GM18526 (cell line): Measurements from ENCODE around the gene C2.

ENCODE experiments used
- POLR2A ChIP-seq: IDR thresholded peaks from 3 replicates; pipeline ENCODE4 v1.6.1; 2011; ENCODE audit not compliant: insufficient read length; ENCODE audit errors: extremely low read depth

Gene C2

DNA sequence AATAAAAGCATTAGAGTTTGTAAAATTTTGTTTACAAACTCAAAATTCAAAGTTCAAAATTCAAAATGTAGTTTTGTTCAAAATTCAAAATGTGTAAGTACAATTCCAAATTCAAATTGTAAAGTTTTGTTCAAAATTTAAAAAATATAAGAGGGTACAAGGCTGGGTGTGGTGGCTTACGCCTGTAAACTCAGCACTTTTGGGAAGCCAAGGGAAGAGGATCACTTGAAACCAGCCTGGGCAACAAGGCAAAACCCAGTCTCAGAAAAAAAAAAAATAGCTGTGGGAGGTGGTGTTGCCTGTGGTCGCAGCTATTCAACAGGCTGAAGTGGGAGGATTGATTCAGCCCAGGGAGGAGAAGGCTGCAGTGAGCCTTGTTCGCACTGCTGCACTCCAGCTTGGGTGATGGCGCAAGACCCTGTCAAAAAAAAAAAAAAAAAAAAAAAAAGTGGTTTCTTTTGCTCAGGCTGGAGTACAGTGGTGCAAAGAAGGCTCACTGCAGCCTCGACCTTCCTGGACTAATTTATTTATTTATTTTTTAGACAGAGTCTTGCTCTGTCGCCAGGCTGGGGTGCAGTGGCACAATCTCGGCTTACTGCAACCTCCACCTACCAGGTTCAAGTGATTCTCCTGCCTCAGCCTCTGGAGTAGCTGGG is 20.2 kb upstream of the C2 start:
- TF ChIP-seq POLR2A: no peak

DNA sequence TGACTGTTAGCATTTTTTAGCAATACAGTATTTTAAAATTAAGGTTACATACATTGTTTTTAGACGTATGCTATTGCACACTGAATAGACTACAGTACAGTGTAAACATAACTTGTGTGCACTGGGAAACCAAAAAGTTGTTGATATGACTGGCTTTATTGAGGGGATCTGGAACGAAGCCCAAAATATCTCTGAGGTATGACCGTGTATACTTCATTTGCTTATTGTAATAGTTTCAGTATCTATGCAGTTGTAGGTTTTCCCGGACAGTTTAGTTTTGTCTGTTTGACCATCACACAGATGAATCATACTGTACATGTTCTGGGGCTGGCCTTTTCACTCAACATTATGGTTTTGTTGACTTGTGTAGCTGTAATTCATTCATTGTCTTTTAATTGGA is 18.7 kb upstream of the C2 start:
- TF ChIP-seq POLR2A: no peak

DNA sequence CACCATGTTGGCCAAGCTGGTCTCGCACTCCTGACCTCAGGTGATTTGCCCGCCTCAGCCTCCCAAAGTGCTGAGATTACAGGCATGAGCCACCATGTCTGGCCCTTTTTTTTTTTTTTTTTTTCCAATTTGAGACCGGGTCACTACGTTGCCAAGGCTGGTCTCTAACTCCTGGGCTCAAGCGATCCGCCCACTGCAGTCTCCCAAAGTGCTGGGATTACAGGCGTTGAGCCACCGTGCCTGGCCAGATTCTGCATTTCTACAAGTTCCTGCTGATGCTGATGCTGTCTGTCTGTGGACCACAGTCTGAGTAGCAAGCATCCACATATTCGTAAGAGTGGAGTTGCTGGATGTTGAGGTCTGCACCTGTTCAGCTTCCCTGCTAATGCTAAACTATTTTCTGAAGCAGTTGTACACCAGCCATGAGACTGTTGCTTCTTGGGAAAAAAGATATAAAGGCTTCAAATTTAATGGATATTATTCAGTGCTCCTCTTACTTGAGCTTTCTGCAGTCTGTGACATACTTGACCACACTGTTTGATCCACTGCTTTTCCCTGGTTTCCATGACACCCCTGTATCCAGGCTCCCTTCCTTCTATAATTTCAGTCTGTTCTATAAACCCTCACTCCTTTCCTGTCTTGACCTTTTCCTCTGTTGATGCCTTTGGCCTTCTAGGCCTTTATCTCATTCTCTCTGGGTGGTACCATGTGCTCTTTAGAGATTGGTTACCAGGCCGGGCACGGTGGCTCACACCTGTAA is 15.5 kb upstream of the C2 start:
- no peak for TF ChIP-seq POLR2A

DNA sequence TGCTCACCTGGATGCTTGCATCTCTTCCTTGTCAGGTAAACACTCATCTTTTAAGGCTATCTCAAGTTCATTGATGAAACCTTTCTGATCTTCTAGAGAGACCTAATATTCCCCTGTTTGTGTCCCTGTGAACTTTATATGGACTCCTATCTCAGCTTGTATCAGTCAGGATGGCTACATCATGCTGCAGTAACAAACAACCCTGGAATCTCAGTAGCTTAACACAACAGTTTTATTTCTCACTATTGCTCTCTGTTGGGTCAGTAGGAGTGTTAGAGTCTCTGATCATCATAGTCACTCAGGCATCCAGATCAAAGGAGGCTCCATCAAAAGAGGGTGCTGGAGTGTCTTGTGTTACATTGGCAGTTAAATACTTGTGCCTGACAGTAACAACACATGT is 12.2 kb upstream of the C2 start:
- TF ChIP-seq POLR2A: no peak

DNA sequence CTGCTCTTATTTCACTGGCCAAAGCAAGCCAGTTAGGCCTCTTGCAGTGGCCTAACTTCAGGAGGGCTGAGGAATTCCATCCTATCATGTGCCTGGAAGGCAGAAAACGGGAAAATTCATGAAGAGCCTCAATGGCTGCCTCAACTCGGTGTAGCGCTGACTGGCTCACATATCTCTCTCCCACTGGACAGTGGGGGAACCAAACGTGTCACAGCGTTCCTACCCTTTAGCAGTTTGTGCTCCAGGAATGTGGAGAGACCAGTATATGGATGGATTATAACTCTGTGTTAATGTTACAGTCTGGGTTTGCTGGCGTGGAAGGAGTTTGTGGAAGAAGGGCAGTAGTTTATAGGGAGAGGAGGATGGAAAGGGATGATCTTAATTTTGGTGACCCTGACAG is 11.8 kb upstream of the C2 start:
- TF ChIP-seq POLR2A: no peak

DNA sequence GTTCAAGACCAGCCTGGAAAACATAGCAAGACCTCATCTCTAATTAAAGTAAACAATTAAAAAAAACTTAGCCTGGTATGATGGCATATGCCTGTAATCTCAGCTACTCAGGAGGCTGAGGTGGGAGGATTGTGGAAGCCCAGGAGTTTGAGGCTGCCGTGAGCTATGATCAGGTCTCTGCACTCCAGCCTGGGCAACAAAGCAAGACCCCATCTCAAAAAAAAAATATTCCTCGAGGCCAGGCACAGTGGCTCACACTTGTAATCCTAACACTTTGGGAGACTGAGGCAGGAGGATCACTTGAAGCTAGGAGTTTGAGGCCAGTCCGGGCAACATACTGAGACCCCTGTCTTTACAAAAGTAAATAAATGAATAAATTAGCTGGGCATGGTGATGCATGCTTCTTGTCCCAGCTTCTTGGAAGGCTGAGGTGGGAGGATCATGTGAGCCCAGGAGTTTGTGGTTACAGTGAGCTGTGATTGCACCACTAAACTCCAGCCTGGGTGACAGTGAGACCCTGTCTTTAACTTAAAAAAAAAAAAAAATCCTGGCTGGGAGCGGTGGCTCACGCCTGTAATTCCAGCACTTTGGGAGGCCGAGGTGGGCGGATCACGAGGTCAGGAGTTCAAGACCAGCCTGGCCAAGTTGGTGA is 9.3 kb upstream of the C2 start:
- TF ChIP-seq POLR2A: no peak

DNA sequence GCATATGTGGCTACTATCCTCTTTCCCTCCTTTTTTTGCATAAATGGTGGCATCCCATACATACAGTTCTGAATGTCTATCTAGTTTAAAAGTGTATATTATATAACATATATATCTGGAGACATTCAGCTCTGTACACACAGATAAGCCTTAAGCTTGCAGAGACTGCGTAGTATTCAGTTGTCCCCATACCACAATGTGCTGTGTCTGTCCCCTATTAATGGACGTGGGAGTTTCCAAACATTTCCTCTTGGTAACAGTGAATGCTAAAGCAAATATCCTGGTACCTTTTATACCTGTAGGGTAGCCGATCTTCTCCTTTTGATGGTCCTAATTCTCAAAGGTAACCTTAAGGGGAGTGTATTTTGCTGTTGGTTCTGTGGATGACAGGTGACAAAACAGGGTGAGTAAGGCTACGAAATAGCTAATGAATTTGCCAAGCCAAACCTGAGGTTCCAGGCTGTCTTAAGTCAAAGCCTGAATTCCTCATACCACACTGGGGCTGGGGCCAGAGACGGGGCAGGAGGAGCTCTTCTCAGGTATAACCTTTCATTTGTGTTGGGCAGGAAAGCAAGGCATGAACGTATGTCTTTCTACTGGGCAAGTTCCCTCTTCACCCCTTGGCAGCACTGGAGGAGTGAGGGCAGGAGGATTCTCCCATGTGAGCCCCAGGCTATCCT is 7.8 kb upstream of the C2 start:
- no peak for TF ChIP-seq POLR2A

DNA sequence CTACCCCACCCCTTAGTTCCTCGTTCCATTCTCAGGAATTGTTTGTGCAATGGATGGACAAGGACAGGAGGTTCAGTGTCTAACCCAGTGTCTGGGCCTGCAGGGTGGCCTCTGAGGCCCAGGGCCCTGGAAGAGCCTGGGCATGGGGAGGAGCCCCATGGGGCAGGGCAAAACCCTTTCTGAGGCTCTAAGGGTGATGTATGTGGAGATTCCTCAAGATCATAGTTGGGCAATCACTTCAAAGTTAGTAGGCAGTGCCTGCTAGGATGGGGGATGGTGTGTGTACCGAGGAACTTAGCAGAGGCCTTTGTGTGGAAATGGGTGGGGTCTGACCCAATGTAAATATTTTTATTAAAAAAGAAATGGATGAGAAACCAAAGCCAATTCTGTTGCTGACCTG is 6.7 kb upstream of the C2 start:
- TF ChIP-seq POLR2A: no peak

DNA sequence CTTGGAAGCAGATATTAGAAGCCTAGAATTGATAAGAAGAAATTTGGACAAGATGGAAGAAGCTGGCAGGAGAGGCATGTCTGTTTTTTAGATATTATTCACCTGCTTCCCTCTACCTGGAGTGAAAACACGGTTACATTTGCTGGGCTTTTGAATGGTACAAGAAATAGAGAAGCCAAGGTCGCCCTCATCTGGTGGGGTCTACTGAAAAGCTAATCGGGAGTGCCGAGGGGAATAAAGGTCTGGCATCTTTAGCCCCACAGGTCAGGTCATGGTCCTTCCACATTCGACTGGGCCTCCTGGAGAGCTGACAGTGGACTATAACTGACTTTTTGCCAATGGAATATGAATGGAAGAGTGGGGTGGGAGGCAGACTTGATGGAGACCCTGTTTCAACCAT is 4.6 kb upstream of the C2 start:
- no peak for TF ChIP-seq POLR2A

DNA sequence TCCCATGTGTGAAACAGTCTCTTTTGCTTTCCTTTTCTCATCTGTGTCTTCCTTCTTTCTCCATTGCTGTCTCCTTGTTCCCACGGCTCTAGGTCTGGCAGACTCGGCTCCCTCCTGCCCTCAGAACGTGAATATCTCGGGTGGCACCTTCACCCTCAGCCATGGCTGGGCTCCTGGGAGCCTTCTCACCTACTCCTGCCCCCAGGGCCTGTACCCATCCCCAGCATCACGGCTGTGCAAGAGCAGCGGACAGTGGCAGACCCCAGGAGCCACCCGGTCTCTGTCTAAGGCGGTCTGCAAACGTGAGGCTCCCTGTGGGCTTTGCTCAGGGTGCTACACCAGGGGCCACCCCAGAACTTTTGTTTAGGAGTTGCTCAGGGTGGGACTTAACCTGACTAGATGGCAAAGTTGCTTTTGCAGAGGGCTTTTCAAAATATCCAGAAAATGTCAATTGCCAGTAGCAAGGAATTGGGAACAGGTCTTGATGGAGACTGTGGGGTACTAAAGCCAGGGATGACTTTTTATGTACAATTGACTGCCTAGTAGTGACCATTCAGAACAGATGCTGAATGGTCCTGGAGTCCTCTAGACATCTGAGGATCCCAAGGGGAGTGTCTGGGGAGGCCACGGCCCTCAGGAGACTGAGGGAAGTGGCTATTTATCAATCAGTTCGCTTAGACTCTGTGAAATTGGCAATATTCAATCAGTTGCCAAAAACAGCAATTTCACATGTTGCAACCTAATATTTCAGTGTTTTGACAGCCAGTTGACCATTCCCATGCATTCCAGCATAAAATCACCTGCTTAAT is 550 bp downstream of the C2 start:
- TF ChIP-seq POLR2A: no peak

DNA sequence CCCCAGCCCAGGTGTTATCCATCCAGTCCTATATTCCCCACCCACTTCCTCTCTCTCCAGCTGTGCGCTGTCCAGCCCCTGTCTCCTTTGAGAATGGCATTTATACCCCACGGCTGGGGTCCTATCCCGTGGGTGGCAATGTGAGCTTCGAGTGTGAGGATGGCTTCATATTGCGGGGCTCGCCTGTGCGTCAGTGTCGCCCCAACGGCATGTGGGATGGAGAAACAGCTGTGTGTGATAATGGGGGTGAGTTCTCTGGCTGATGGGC is 1.1 kb downstream of the C2 start:
- TF ChIP-seq POLR2A: no peak

DNA sequence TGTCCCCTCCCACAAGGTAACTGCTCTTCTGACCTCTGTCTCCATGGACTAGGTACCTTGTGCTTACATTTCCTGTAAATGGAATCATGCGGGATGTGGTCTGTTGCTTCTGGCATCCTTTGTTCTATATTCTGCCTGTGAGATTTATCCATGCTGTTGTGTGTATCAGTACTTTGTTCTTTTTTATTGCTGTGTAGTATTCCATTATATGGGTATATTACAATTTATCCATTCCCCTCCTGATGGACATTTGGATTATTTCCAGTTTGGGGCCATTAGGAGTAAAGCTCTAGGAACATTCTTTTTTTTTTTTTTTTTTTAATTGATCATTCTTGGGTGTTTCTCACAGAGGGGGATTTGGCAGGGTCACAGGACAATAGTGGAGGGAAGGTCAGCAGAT is 3.4 kb downstream of the C2 start:
- no peak for TF ChIP-seq POLR2A

DNA sequence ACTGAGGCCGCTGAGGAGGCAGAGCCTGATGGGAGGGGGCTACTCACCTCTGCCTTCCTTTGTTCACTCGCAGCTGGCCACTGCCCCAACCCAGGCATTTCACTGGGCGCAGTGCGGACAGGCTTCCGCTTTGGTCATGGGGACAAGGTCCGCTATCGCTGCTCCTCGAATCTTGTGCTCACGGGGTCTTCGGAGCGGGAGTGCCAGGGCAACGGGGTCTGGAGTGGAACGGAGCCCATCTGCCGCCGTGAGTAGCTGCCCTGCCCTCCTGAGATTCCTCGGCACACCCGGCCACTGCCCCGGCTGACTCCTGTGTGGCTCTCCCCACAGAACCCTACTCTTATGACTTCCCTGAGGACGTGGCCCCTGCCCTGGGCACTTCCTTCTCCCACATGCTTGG is 6.0 kb downstream of the C2 start:
- TF ChIP-seq POLR2A: no peak

DNA sequence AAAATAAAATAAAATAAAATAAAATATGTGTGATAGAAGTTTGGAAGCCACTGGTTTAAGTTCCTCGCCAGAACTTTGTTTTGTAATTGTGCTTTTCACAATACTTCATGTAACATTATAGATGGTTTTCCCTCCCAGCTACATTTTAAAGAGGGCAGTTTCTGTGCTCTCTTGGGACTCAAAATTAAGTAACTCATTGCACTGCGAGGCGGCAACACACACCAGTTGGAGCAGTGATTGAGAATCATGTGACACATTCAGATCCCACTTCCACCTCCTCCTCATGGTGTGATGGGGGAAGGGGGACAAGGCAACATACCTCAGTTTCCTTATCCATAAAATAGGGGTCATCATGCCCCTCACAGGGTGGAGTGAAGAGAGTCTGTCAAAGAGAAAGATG is 7.5 kb downstream of the C2 start:
- TF ChIP-seq POLR2A: no peak

DNA sequence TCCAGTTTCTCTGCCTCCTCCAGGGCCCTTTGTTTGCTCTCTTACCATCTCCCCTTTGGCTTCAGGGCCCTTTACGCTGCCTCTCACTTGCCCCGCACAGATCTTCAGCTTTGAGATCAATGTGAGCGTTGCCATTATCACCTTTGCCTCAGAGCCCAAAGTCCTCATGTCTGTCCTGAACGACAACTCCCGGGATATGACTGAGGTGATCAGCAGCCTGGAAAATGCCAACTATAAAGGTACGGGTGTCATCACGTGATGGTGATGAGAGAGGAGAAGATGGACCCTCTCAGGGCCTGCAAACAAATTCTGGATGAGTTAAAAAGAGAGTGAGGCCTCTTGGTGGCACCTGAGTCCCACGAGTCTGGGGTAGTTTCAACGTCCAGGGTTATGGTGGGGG is 8.3 kb downstream of the C2 start:
- no peak for TF ChIP-seq POLR2A

DNA sequence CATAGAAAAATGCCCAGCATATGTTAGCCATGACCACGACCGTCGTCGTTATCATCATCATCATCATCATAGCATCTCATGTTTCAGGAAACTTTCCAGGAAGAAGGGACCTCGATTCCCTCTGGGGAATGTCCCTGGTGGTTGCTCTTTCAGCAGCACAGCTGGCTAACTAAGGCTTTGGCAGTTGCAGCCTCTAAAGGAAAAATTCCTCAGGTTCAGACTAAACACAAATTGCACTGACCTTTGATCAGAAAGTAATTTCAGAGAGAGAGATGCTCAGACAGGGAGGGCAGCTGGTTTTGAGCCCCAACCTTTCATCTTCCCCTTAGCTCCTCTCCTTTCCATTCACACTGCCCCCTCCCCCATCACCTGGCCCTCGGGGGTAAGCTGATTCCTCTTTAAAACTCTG is 12.7 kb downstream of the C2 start:
- no peak for TF ChIP-seq POLR2A

DNA sequence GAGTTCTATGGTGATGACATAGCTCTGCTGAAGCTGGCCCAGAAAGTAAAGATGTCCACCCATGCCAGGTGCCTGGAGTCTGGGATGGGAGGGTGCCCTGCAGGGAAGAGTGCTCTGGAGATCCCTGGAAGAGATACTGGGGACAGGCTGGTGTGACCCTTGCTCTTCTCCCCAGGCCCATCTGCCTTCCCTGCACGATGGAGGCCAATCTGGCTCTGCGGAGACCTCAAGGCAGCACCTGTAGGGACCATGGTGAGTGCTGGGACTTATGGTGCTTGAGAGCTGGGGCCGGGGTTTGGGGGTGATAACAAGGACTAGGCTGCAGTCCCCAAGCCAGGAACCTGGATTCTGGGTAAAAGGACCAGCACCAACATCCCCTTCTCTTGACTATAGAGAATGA is 16.2 kb downstream of the C2 start:
- no peak for TF ChIP-seq POLR2A
